OCI-LY3 (cell line): ENCODE measurements around the gene DNAH17.

Source experiments
- H2AFZ ChIP-seq: fragments of 200-600, 300-600 bp; shearing (Covaris generic); 2 replicates; pipeline ENCODE4 v1.6.0; 2014; ENCODE audit warnings: antibody characterized with exemption, low read depth, low read length
- H3K27ac ChIP-seq: fragments of 200-600, 300-600 bp; sonication (generic); 2 replicates; pipeline ENCODE4 v1.5.1; 2014; ENCODE audit warnings: mild to moderate bottlenecking, low read length, moderate library complexity, mixed read lengths
- H3K27me3 ChIP-seq: fragments of 200-600, 300-600 bp; sonication (generic); 2 replicates; pipeline ENCODE4 v1.6.1; 2014; ENCODE audit warnings: low read depth, low read length, mixed read lengths
- H3K36me3 ChIP-seq: fragments of 200-600, 300-600 bp; sonication (generic); replicated peaks from 2 replicates; pipeline ENCODE3; 2014; ENCODE audit warnings: low read depth, low read length, mixed read lengths
- H3K4me1 ChIP-seq: fragments of 300-600, 200-600 bp; sonication (generic); 2 replicates; pipeline ENCODE4 v1.6.1; 2014; ENCODE audit warnings: low read length, mixed read lengths
- H3K4me2 ChIP-seq: fragments of 200-600, 300-600 bp; sonication (generic); 2 replicates; pipeline ENCODE4 v1.6.1; 2014; ENCODE audit warnings: low read length, mixed read lengths
- H3K4me3 ChIP-seq: fragments of 300-600, 200-600 bp; sonication (generic); 2 replicates; pipeline ENCODE4 v1.5.1; 2014; ENCODE audit warnings: antibody characterized with exemption, mild to moderate bottlenecking, low read length, moderate library complexity
- H3K79me2 ChIP-seq: fragments of 300-600, 200-600 bp; shearing (Covaris generic); 2 replicates; pipeline ENCODE4 v1.6.1; 2014; ENCODE audit warnings: mild to moderate bottlenecking, low read length, mixed read lengths
- H3K9ac ChIP-seq: fragments of 300-600, 200-600 bp; shearing (Covaris generic); 2 replicates; pipeline ENCODE4 v1.6.0; 2014; ENCODE audit warnings: mild to moderate bottlenecking, low read length, moderate library complexity
- H3K9me3 ChIP-seq: fragments of 200-600, 300-600 bp; shearing (Covaris generic); 2 replicates; pipeline ENCODE4 v1.6.1; 2014; ENCODE audit warnings: low read length, mixed read lengths; ENCODE audit not compliant: insufficient read depth
- H4K20me1 ChIP-seq: fragments of 200-600, 300-600 bp; sonication (generic); 2 replicates; pipeline ENCODE4 v1.6.1; 2016; ENCODE audit warnings: low read length, mixed read lengths; ENCODE audit not compliant: insufficient read depth
- CTCF ChIP-seq: fragments of 200-600, 300-600 bp; sonication (generic); IDR thresholded peaks from 2 replicates; pipeline ENCODE4 v1.5.1; 2014; ENCODE audit warnings: antibody characterized with exemption, low read length, low read depth
- EZH2phosphoT487 ChIP-seq: fragments of 200-600 bp; shearing (Covaris generic); IDR thresholded peaks from 2 replicates; pipeline ENCODE4 v1.6.1; 2018; ENCODE audit warnings: antibody characterized with exemption, mixed run types, low read depth

DNAH17 gene

GRCh38 chr17:78622491-78623265 lies 45.5 kb upstream of the DNAH17 start:
- no peaks in the 10 kb centered on the region for H3K27me3 ChIP-seq
- H3K4me3 ChIP-seq: no peak overlapping the region
- no peaks in the 10 kb centered on the region for H4K20me1 ChIP-seq
- H3K79me2 ChIP-seq: no peaks in the 10 kb centered on the region
- H3K36me3 ChIP-seq: no peaks in the 10 kb centered on the region
- H3K9ac ChIP-seq: no peak overlapping the region
- no peak overlapping the region for H3K4me2 ChIP-seq
- H3K4me1 ChIP-seq: no peaks in the 10 kb centered on the region
- no peak overlapping the region for H2AFZ ChIP-seq
- no peak overlapping the region for H3K27ac ChIP-seq
- TF ChIP-seq EZH2phosphoT487: no peak
- TF ChIP-seq CTCF: no peak
- H3K9me3 ChIP-seq: no peaks in the 10 kb centered on the region

GRCh38 chr17:78621720-78622490 lies 44.7 kb upstream of the DNAH17 start:
- no peak overlapping the region for H2AFZ ChIP-seq
- H3K9ac ChIP-seq: no peak overlapping the region
- TF ChIP-seq EZH2phosphoT487 (no peak), CTCF (no peak)
- H3K79me2 ChIP-seq: no peaks in the 10 kb centered on the region
- no peaks in the 10 kb centered on the region for H3K27me3 ChIP-seq
- no peak overlapping the region for H3K4me3 ChIP-seq
- no peaks in the 10 kb centered on the region for H3K36me3 ChIP-seq
- H3K4me1 ChIP-seq: no peaks in the 10 kb centered on the region
- H3K9me3 ChIP-seq: no peaks in the 10 kb centered on the region
- H3K4me2 ChIP-seq: no peak overlapping the region
- no peaks in the 10 kb centered on the region for H4K20me1 ChIP-seq
- H3K27ac ChIP-seq: no peak overlapping the region

GRCh38 chr17:78620099-78620498 lies 42.9 kb upstream of the DNAH17 start:
- no peaks in the 10 kb centered on the region for H3K9me3 ChIP-seq
- no peaks in the 10 kb centered on the region for H3K4me1 ChIP-seq
- H3K9ac ChIP-seq: no peak overlapping the region
- H3K27ac ChIP-seq: no peak overlapping the region
- no peak overlapping the region for H3K4me3 ChIP-seq
- no peaks in the 10 kb centered on the region for H3K79me2 ChIP-seq
- H2AFZ ChIP-seq: no peak overlapping the region
- H4K20me1 ChIP-seq: no peaks in the 10 kb centered on the region
- no peak overlapping the region for H3K4me2 ChIP-seq
- no peaks in the 10 kb centered on the region for H3K27me3 ChIP-seq
- TF ChIP-seq CTCF: no peak
- TF ChIP-seq EZH2phosphoT487: no peak
- H3K36me3 ChIP-seq: no peaks in the 10 kb centered on the region

- Histone ChIP-seq H4K20me1 (no peaks in the 10 kb centered on the region), H3K36me3 (no peaks in the 10 kb centered on the region), H2AFZ (no peak overlapping the region), H3K9ac (no peak overlapping the region), H3K4me3 (no peak overlapping the region), H3K4me2 (no peak overlapping the region), H3K27me3 (no peaks in the 10 kb centered on the region), H3K9me3 (no peaks in the 10 kb centered on the region), H3K27ac (no peak overlapping the region), H3K79me2 (no peaks in the 10 kb centered on the region), H3K4me1 (no peaks in the 10 kb centered on the region)
- TF ChIP-seq EZH2phosphoT487 (no peak), CTCF (no peak)
Observed at GRCh38 chr17:78619334-78619733, 42.1 kb upstream of the DNAH17 start.
